Rectal smooth muscle tissue (tissue), 1 donor: Measurements from ENCODE around the gene TMEM132D.

Experiments
- H3K27ac ChIP-seq: one replicate; pipeline ENCODE4 v1.7.0; 2013; ENCODE audit warnings: low read depth, low read length, inconsistent platforms
- H3K27me3 ChIP-seq: one replicate; pipeline ENCODE4 v1.7.0; 2013; ENCODE audit warnings: low read length; ENCODE audit not compliant: control insufficient read depth, insufficient read depth
- H3K36me3 ChIP-seq: one replicate; pipeline ENCODE4 v1.7.0; 2013; ENCODE audit warnings: low read length; ENCODE audit not compliant: control insufficient read depth, insufficient read depth
- H3K4me1 ChIP-seq: one replicate; pipeline ENCODE4 v1.7.0; 2013; ENCODE audit warnings: low read length; ENCODE audit not compliant: control insufficient read depth, insufficient read depth
- H3K4me3 ChIP-seq: one replicate; pipeline ENCODE4 v1.7.0; 2013; ENCODE audit warnings: low read length
- H3K9ac ChIP-seq: one replicate; pipeline ENCODE4 v1.7.0; 2013; ENCODE audit warnings: low read length

The TMEM132D gene

GRCh38 chr12:129298921-129299320 is 604.9 kb downstream of the TMEM132D start:
- no peaks in the 10 kb centered on the region for H3K27me3 ChIP-seq

GRCh38 chr12:129296671-129297070 is 607.2 kb downstream of the TMEM132D start:
- Histone ChIP-seq H3K9ac (no peak overlapping the region), H3K4me1 (no peaks in the 10 kb centered on the region), H3K36me3 (no peaks in the 10 kb centered on the region), H3K4me3 (no peak overlapping the region), H3K27ac (no peak overlapping the region), H3K27me3 (no peaks in the 10 kb centered on the region)

More at GRCh38 chr12:129298921-129299320, 604.9 kb downstream of the TMEM132D start:
- Histone ChIP-seq H3K4me3 (no peak overlapping the region), H3K27ac (no peak overlapping the region), H3K36me3 (no peaks in the 10 kb centered on the region), H3K4me1 (no peaks in the 10 kb centered on the region), H3K9ac (no peak overlapping the region)

- Histone ChIP-seq H3K4me3 (no peak overlapping the region), H3K9ac (no peak overlapping the region), H3K27me3 (no peaks in the 10 kb centered on the region), H3K27ac (no peak overlapping the region), H3K36me3 (no peaks in the 10 kb centered on the region), H3K4me1 (no peaks in the 10 kb centered on the region)
Measured at GRCh38 chr12:129294868-129295267, 609.0 kb downstream of the TMEM132D start.

GRCh38 chr12:129279771-129280170 is 624.1 kb downstream of the TMEM132D start:
- Histone ChIP-seq H3K4me1 (no peaks in the 10 kb centered on the region), H3K36me3 (no peaks in the 10 kb centered on the region), H3K4me3 (no peak overlapping the region), H3K27ac (no peak overlapping the region), H3K27me3 (no peaks in the 10 kb centered on the region), H3K9ac (no peak overlapping the region)

- Histone ChIP-seq H3K36me3 (no peaks in the 10 kb centered on the region), H3K27ac (no peak overlapping the region), H3K4me1 (no peaks in the 10 kb centered on the region), H3K4me3 (no peak overlapping the region), H3K27me3 (no peaks in the 10 kb centered on the region), H3K9ac (no peak overlapping the region)
Measured at GRCh38 chr12:129276361-129277060, 627.3 kb downstream of the TMEM132D start.

- no peaks in the 10 kb centered on the region for H3K36me3 ChIP-seq
- no peak overlapping the region for H3K4me3 ChIP-seq
- no peak overlapping the region for H3K9ac ChIP-seq
- no peak overlapping the region for H3K27ac ChIP-seq
- H3K27me3 ChIP-seq: no peaks in the 10 kb centered on the region
- H3K4me1 ChIP-seq: no peaks in the 10 kb centered on the region
Measured at GRCh38 chr12:129269756-129270495, 633.9 kb downstream of the TMEM132D start.

GRCh38 chr12:129258781-129259318 is 645.0 kb downstream of the TMEM132D start:
- Histone ChIP-seq H3K27me3 (no peaks in the 10 kb centered on the region), H3K4me3 (no peak overlapping the region), H3K4me1 (no peaks in the 10 kb centered on the region), H3K27ac (no peak overlapping the region), H3K36me3 (no peaks in the 10 kb centered on the region), H3K9ac (no peak overlapping the region)

GRCh38 chr12:129257524-129257923 is 646.3 kb downstream of the TMEM132D start:
- Histone ChIP-seq H3K36me3 (no peaks in the 10 kb centered on the region), H3K27ac (no peak overlapping the region), H3K27me3 (no peaks in the 10 kb centered on the region), H3K9ac (no peak overlapping the region), H3K4me1 (no peaks in the 10 kb centered on the region), H3K4me3 (no peak overlapping the region)

GRCh38 chr12:129246630-129247029 is 657.2 kb downstream of the TMEM132D start:
- Histone ChIP-seq H3K4me3 (no peak overlapping the region), H3K9ac (no peak overlapping the region), H3K36me3 (no peaks in the 10 kb centered on the region), H3K27ac (no peak overlapping the region), H3K4me1 (no peaks in the 10 kb centered on the region), H3K27me3 (no peaks in the 10 kb centered on the region)

- Histone ChIP-seq H3K27ac (no peak overlapping the region), H3K4me3 (no peak overlapping the region), H3K36me3 (no peaks in the 10 kb centered on the region), H3K27me3 (no peaks in the 10 kb centered on the region), H3K9ac (no peak overlapping the region), H3K4me1 (no peaks in the 10 kb centered on the region)
Measured at GRCh38 chr12:129245769-129246168, 658.1 kb downstream of the TMEM132D start.

- Histone ChIP-seq H3K4me3 (no peak overlapping the region), H3K27ac (no peak overlapping the region), H3K4me1 (no peaks in the 10 kb centered on the region), H3K36me3 (no peaks in the 10 kb centered on the region), H3K9ac (no peak overlapping the region), H3K27me3 (no peaks in the 10 kb centered on the region)
Measured at GRCh38 chr12:129241852-129242251, 662.0 kb downstream of the TMEM132D start.

GRCh38 chr12:129237881-129238280 is 665.9 kb downstream of the TMEM132D start:
- no peak overlapping the region for H3K27ac ChIP-seq

More at GRCh38 chr12:129237881-129238280, 665.9 kb downstream of the TMEM132D start:
- Histone ChIP-seq H3K4me3 (no peak overlapping the region), H3K4me1 (no peaks in the 10 kb centered on the region), H3K27me3 (no peaks in the 10 kb centered on the region), H3K9ac (no peak overlapping the region), H3K36me3 (no peaks in the 10 kb centered on the region)
